ENCODE measurements around the gene CHST8.

CHST8 gene

GRCh38 chr19:33705090-33705847, 83.5 kb downstream of the CHST8 start:
- H3K27ac ChIP-seq (replicated peaks), result no peak overlapping the region
- TF ChIP-seq GABPA (IDR thresholded peaks at IDR 0.05; ENCODE audit: low read depth) (no peak), CTCF (IDR thresholded peaks at IDR 0.05; ENCODE audit: insufficient read depth, low read length) (no peak), SPI1 (IDR thresholded peaks at IDR 0.05; ENCODE audit: borderline replicate concordance, low read depth) (no peak), POLR2AphosphoS5 (IDR thresholded peaks at IDR 0.05; ENCODE audit: low read depth) (no peak)
- TF ChIP-seq, protein P1, sequence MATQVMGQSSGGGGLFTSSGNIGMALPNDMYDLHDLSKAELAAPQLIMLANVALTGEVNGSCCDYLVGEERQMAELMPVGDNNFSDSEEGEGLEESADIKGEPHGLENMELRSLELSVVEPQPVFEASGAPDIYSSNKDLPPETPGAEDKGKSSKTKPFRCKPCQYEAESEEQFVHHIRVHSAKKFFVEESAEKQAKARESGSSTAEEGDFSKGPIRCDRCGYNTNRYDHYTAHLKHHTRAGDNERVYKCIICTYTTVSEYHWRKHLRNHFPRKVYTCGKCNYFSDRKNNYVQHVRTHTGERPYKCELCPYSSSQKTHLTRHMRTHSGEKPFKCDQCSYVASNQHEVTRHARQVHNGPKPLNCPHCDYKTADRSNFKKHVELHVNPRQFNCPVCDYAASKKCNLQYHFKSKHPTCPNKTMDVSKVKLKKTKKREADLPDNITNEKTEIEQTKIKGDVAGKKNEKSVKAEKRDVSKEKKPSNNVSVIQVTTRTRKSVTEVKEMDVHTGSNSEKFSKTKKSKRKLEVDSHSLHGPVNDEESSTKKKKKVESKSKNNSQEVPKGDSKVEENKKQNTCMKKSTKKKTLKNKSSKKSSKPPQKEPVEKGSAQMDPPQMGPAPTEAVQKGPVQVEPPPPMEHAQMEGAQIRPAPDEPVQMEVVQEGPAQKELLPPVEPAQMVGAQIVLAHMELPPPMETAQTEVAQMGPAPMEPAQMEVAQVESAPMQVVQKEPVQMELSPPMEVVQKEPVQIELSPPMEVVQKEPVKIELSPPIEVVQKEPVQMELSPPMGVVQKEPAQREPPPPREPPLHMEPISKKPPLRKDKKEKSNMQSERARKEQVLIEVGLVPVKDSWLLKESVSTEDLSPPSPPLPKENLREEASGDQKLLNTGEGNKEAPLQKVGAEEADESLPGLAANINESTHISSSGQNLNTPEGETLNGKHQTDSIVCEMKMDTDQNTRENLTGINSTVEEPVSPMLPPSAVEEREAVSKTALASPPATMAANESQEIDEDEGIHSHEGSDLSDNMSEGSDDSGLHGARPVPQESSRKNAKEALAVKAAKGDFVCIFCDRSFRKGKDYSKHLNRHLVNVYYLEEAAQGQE (IDR thresholded peaks at IDR 0.05; ENCODE audit: insufficient replicate concordance, low read depth), result no peak
- DNase-seq (ENCODE audit: low read depth in 1 of 2, low spot score in 1 of 2), result no peak
- H3K4me3 ChIP-seq (replicated peaks; ENCODE audit: insufficient read depth, low read length), result no peak overlapping the region
- no peaks in the 10 kb centered on the region for H3K27me3 ChIP-seq (ENCODE audit: insufficient read depth, poor library complexity, severe bottlenecking)

DNA sequence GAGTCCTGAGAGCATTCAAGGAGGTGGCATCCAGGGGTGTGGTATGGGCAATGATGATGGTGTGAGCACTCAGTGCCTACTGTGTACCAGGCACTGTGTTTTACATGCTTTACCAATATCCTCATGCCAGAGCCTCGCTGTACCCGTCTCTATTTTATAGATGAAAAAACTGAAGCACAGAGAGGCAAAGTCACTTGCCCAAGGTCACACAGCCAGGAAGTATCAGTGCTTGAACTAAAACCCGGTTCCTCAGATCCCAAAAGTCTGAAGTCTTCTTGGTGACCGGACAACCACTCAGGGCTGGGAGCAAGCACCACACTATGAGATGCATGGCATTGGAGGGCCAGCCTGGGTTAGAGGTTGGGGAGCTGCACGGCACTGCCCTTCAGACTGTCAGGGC, 84.1 kb downstream of the CHST8 start:
- no peak for DNase-seq (ENCODE audit: low read depth in 1 of 2, low spot score in 1 of 2)
- Histone ChIP-seq H3K27ac (replicated peaks) (no peak overlapping the region), H3K4me3 (replicated peaks; ENCODE audit: insufficient read depth, low read length) (no peak overlapping the region), H3K27me3 (ENCODE audit: insufficient read depth, poor library complexity, severe bottlenecking) (no peaks in the 10 kb centered on the region)
- TF ChIP-seq SPI1 (IDR thresholded peaks at IDR 0.05; ENCODE audit: borderline replicate concordance, low read depth) (no peak), CTCF (IDR thresholded peaks at IDR 0.05; ENCODE audit: insufficient read depth, low read length) (no peak), GABPA (IDR thresholded peaks at IDR 0.05; ENCODE audit: low read depth) (no peak), POLR2AphosphoS5 (IDR thresholded peaks at IDR 0.05; ENCODE audit: low read depth) (no peak)
- TF ChIP-seq, protein P1 (IDR thresholded peaks at IDR 0.05; ENCODE audit: insufficient replicate concordance, low read depth), result no peak

DNA sequence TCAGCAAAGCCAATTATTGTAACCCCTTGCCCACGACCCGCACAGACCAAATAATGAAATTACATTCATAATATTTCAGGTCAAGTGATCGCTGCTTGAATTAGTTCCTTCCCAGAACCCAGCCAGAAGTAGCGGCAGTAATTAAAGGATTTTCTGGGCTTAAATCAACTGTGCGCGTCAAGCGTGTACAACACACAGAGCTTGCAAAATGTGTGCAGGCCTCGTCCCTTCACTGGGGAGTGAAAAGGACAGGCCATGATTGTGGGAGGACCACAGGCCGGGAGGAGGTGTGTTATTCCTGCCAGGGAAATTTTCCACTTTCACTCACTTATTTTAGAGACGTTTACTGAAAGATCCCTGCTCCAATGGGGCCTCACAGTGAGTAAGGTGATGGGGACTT, 84.9 kb downstream of the CHST8 start:
- H3K4me3 ChIP-seq (replicated peaks; ENCODE audit: insufficient read depth, low read length), result no peak overlapping the region
- no peak for TF ChIP-seq CTCF (IDR thresholded peaks at IDR 0.05; ENCODE audit: insufficient read depth, low read length)
- TF ChIP-seq SPI1 (IDR thresholded peaks at IDR 0.05; ENCODE audit: borderline replicate concordance, low read depth), result no peak
- no peak for TF ChIP-seq POLR2AphosphoS5 (IDR thresholded peaks at IDR 0.05; ENCODE audit: low read depth)
- TF ChIP-seq, protein P1 (IDR thresholded peaks at IDR 0.05; ENCODE audit: insufficient replicate concordance, low read depth), result no peak
- no peak for TF ChIP-seq GABPA (IDR thresholded peaks at IDR 0.05; ENCODE audit: low read depth)
- no peak for DNase-seq (ENCODE audit: low read depth in 1 of 2, low spot score in 1 of 2)
- H3K27me3 ChIP-seq (ENCODE audit: insufficient read depth, poor library complexity, severe bottlenecking), result no peaks in the 10 kb centered on the region
- H3K27ac ChIP-seq (replicated peaks), result no peak overlapping the region

Measured in HL-60 (cell line).